Measurements from ENCODE around the gene PRKCQ.

The PRKCQ gene

GRCh38 chr10:6564367-6564766 lies 15.7 kb downstream of the PRKCQ start:
- no peak for DNase-seq

- no peak for DNase-seq
Measured at GRCh38 chr10:6563731-6564130, 16.3 kb downstream of the PRKCQ start.

DNA sequence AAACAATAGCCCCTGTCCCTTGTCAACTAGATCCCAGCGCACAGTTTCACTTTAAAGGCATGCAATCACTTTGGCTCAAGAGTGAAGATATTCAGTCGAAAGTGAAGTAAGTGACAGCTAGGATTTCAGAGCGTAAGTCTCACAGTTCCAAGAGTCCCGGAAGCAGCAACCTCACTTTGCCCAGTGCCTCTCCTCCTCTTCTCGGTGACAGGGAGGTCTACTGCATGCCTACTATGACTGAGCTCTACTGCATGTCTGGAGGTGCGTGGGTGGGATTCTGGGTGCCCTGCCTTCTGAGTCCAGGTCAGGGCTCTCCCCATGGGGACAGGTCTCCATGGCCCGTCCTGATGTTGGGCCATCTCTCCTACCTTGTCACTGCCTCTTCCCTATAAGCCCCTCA lies 17.0 kb downstream of the PRKCQ start:
- DNase-seq: no peak

GRCh38 chr10:6562221-6562620 lies 17.9 kb downstream of the PRKCQ start:
- no peak for DNase-seq

DNA sequence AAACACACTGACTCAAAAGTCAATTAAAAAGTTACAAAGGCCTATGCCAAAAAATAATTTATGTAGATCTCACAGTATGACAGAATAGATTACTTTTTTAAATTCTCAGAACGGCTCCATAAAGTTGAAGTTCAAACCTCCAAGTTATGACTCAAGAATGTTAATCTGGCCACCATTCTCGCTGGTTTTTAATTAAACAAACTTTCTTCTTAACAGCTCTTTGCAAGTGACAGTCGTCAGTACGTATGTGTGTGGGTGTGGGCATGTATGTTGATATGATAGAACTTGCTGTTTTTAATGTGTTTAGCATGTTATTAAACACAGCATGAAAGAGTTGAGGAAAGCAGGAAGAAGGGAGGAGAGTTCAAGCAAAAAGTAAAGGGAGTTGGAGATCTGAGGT lies 18.5 kb downstream of the PRKCQ start:
- no peak for DNase-seq

GRCh38 chr10:6558759-6559461 lies 21.2 kb downstream of the PRKCQ start:
- DNase-seq: no peak

DNA sequence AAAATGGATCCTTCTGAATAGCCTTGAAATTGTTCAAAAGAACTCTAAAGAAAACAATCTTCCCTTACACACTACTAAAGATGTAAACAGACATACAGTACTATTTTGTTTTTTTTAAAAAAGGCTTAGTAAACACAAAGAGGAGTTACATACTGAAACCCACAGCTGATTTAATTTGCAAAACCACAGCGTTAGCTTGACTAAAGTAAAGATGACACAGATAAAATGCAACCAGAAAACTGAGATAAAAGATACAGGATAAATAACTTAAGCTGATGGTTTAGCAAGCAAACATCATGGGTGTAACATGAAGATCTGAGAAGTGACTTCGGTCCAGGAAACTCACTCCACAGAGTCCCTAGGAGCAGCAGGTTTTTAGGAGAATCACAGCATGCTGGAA lies 21.8 kb downstream of the PRKCQ start:
- DNase-seq: no peak

DNA sequence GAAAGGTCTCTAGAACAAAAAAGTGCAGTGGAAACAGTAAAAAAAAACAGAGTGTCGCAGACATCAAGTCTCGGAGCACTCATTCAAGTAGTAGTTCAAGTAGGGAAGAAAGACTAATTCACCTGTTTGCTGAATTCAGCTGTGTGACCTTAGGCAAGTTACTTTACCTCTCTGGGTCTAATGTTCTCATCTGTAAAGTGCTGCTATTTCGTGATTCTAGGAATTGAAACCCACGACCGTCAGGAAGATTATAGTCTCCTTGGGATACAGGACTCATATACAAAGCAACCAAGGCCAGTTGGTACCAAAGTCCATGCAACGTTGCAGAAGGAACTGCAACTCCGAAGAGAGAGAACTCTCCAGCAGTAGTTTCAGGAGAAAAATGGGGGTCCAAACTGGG lies 26.1 kb downstream of the PRKCQ start:
- DNase-seq: no peak

GRCh38 chr10:6543431-6544005 lies 36.6 kb downstream of the PRKCQ start:
- no peak for DNase-seq

- no peak for DNase-seq
Measured at GRCh38 chr10:6542999-6543430, 37.1 kb downstream of the PRKCQ start.

- no peak for DNase-seq
Measured at GRCh38 chr10:6539833-6540232, 40.2 kb downstream of the PRKCQ start.

GRCh38 chr10:6537770-6538169 lies 42.3 kb downstream of the PRKCQ start:
- no peak for DNase-seq

DNA sequence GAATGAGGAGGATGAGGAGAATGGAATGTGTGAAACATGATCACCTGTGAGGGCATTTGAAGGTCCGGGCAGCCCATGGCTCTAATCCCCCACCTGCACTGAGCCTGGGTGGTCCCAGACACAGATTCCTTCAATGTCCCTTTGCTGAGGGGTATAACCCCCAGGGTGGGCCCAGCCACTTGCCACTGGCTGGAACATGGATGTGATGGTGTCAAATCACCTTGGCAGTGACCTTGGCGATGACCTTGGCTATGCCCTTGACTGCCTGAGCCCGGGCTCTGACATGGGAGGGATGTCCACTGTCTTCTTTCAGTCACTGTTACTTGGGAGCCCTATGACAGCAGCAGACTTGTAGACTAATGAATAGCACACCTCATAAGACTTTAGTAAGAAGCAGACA lies 44.0 kb downstream of the PRKCQ start:
- DNase-seq: no peak

DNA sequence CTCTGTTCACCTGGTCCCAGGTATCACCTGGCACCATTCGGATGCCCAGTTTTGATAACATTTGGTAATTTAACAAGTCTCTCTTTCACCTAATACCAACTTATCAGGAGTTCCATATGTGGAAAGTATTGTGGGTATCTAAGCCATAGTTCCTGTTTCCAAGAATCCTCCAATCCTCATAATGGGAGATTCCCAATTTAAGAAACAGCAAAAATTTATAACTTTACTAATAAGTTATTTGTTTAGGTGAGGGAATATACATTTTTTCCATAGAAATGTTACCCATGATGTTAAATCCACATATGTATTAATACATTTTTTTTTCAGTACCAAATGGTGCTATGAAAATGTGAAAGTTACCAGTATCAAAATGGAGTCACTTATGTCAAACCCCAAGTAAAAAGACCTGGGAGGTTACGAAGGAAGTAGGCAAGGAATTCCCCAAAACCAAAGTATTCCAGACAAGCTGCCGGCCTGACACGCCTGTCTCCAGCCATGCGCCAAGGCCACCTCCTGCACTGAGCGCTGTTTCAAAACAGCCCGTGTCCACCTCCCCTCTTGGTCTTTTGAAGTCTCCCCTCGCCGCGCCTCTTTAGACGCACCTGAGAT lies 44.8 kb downstream of the PRKCQ start:
- DNase-seq: no peak

- no peak for DNase-seq
Measured at GRCh38 chr10:6532321-6532720, 47.8 kb downstream of the PRKCQ start.

GRCh38 chr10:6530966-6531365 lies 49.1 kb downstream of the PRKCQ start:
- DNase-seq: no peak

DNA sequence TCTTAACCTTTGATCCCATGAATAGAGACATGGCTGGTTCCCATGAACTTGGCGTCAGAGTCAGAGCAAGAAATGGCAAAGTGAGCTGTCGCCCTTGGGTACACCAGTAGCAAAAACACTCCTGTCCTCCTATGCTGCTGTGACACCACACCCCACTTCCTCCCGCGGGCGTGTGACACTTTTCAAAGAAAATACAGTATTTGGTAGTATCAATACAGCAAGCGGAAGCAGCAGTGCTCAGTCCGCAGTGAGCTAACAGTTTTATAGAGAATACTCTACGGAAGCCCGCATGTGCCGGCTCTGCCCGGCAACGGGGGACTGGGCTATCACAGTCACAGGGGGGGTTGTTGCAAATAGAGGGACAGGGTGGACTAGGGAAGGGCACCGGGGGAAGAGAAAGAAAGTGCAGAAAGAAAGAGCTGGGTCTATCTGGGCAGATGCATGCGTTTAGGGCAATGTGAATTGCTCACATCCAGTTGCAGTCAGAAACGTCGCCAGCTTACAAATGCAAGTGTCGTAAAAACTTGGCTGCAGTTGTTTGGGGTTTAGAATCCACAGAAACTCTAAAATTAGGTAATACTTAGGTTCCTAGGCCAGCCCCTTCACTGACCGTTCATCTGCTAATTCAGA lies 49.8 kb downstream of the PRKCQ start:
- no peak for DNase-seq

- DNase-seq: no peak
Measured at GRCh38 chr10:6528198-6528950, 51.7 kb downstream of the PRKCQ start.

- no peak for DNase-seq
Measured at GRCh38 chr10:6525599-6526165, 54.4 kb downstream of the PRKCQ start.

- no peak for DNase-seq
Measured at GRCh38 chr10:6522230-6522629, 57.8 kb downstream of the PRKCQ start.

DNA sequence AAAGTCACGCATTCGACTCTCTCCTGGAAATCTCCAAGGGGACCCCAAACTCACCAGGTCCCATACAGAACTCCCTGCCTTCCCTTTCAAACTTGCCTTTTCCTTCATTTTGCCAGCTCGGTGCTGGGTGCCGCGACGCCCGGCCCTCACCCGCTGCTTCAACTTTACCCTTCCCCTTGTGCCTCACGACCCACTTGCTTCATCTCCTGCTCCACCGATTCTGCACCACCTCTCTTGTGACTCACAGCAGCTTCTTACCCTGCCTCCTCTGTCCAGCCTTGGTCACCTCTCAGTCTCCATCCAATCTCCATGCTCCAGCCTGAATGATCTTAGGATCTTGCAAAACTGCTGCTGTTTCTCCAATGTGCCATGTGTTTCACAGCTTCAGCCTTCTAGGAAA lies 59.9 kb downstream of the PRKCQ start:
- DNase-seq: no peak

DNA sequence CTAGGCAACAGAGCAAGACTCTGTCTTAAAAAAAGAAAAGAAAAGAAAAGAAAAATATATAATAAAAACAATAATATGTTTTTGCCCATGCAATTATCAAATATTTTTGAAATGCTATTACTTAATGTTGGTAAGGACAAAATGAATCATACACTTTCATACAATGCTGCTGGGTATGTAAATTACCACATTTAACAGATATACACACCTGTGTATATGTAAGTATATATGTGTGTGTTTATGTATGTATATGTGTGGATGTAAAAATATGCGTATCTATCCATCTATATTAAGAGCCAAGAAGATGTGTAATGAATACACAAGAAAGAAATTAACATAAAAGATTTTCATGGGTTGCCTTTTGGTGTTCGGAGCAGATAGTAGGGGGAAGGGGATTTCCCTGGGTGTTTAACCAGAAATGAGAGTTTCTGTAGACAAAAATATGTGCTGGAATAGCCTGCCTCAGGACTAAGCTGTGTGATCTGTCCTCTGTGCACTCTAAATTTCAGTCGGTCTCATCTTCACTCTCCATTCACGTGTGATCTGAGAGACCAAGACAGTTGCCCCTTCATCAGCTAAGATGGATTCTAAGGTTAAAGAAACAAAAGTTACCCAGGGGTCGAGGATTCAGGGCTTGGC lies 61.2 kb downstream of the PRKCQ start:
- no peak for DNase-seq

DNA sequence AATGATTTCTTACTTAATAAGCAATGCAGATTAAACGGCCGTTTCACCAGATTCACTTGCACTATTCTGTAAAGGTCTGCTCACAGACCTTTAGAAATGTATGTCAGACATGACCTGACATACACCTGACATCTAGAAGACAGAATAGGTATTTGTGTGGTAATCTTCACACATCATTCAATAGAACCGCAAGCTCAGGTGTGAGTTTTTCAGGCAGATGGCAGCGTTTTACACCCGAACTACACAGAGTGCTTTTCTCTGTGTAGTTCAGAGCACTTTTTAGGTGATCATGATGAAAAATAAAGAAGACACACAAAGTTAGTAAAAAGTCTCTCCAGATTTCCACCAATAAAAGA lies 63.2 kb downstream of the PRKCQ start:
- no peak for DNase-seq
